A673 (cell line): ENCODE data around the gene ARHGEF26.

Experiments used
- CTCF ChIP-seq: fragments of 300-800, 200-600 bp; sonication (generic); conservative IDR thresholded peaks from 2 replicates; pipeline ENCODE4 v1.5.1; 2017; ENCODE audit warnings: low read depth, mild to moderate bottlenecking, antibody characterized with exemption, low read length, moderate library complexity, mixed read lengths
- EZH2 ChIP-seq: fragments of 200-600 bp; sonication (generic); IDR thresholded peaks from 2 replicates; pipeline ENCODE4 v1.6.1; 2017; ENCODE audit warnings: borderline replicate concordance, low read depth, mild to moderate bottlenecking, mixed read lengths, antibody characterized with exemption, low read length; ENCODE audit not compliant: poor library complexity, severe bottlenecking

DNA sequence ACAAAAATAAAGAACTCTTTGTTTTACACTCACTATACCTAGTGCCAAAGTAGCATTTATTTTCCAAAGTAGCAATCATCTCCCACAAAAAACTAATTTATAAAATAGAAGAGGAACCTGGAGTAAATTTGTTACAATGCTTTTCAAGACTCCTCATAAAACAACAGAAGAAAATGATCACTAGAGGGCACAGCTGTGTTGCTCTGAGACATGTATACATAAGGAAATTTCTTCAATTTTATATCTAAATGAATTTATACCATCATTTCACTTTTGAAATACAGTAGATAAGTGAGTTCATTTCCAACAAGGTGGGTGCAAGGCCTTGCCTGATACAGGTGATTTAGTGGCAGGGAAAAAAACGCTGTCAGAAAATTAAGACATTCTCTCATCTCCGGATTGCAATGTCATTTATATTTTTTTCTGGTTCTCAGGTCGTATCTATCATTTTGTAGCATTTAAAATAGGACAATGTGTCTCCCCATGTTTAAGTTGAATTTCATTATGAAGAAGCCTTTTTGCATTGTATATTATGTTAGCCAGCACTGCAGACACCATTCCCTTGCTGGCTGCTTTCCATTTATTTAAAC lies 25.3 kb upstream of the ARHGEF26 start:
- TF ChIP-seq CTCF: peak; percentile 56
- no peak for TF ChIP-seq EZH2
